ENCODE data around the gene AP2A2. TPM values are rescaled to one million over a fixed set of nuclear protein-coding genes. Genes with fewer than 3 reads are reported as not detected.

The AP2A2 gene
- total RNA-seq, 2 donors from 2014 or later: 79.4 to 97.7 TPM

- H3K9ac ChIP-seq (ENCODE audit: extremely low read depth, low read length, poor library complexity, severe bottlenecking): no peak overlapping the region
- H3K9me3 Mint-ChIP-seq: peaks cover 5% of the 10 kb centered on the region
- no peak for DNase-seq
- no peaks in the 10 kb centered on the region for H3K27me3 ChIP-seq (ENCODE audit: control insufficient read depth, insufficient read depth, low read length, poor library complexity, severe bottlenecking)
- no peak overlapping the region for H3K27ac Mint-ChIP-seq
- H3K4me3 ChIP-seq (ENCODE audit: low read length): no peak overlapping the region
- H3K9me3 ChIP-seq (ENCODE audit: control insufficient read depth, low read length): peaks cover 8% of the 10 kb centered on the region
- no peak for TF ChIP-seq CTCF (conservative IDR thresholded peaks at IDR 0.05)
- H3K4me1 ChIP-seq (ENCODE audit: control insufficient read depth, insufficient read depth, low read length): no peaks in the 10 kb centered on the region
- H3K36me3 ChIP-seq (ENCODE audit: control insufficient read depth, insufficient read depth, low read length): no peaks in the 10 kb centered on the region
- 89 to 90% methylated on average over 14 to 16 of the region's 16 CpGs for WGBS, 2 experiments (ENCODE audit: insufficient coverage in 1 of 2, insufficient read length in 1 of 2)
- H3K36me3 Mint-ChIP-seq (ENCODE audit: low read depth): no peaks in the 10 kb centered on the region
- no peaks in the 10 kb centered on the region for H3K4me1 Mint-ChIP-seq
- no peak overlapping the region for H3K4me3 Mint-ChIP-seq
- peaks cover 1% of the 10 kb centered on the region for H3K27me3 Mint-ChIP-seq (ENCODE audit: insufficient read depth)
- no peak overlapping the region for H3K27ac ChIP-seq (ENCODE audit: low read depth, low read length)
Observed at GRCh38 chr11:1040428-1041148, 114.9 kb downstream of the AP2A2 start.

GRCh38 chr11:1041149-1041467, 115.4 kb downstream of the AP2A2 start:
- H3K9me3 ChIP-seq (ENCODE audit: control insufficient read depth, low read length): peaks cover 8% of the 10 kb centered on the region
- Mint-ChIP-seq H3K9me3 (peaks cover 5% of the 10 kb centered on the region), H3K4me3 (no peak overlapping the region), H3K27me3 (ENCODE audit: insufficient read depth) (peaks cover 1% of the 10 kb centered on the region), H3K4me1 (no peaks in the 10 kb centered on the region), H3K27ac (no peak overlapping the region), H3K36me3 (ENCODE audit: low read depth) (no peaks in the 10 kb centered on the region)
- DNase-seq: no peak
- WGBS, 2 experiments (ENCODE audit: insufficient coverage in 1 of 2, insufficient read length in 1 of 2): 91% methylated on average over 8 of the region's 8 CpGs; no CpG with 5 or more reads in 1 of the 2 experiments
- TF ChIP-seq CTCF (conservative IDR thresholded peaks at IDR 0.05): no peak
- H3K4me1 ChIP-seq (ENCODE audit: control insufficient read depth, insufficient read depth, low read length): no peaks in the 10 kb centered on the region
- no peak overlapping the region for H3K4me3 ChIP-seq (ENCODE audit: low read length)
- no peaks in the 10 kb centered on the region for H3K27me3 ChIP-seq (ENCODE audit: control insufficient read depth, insufficient read depth, low read length, poor library complexity, severe bottlenecking)
- H3K27ac ChIP-seq (ENCODE audit: low read depth, low read length): no peak overlapping the region
- H3K36me3 ChIP-seq (ENCODE audit: control insufficient read depth, insufficient read depth, low read length): no peaks in the 10 kb centered on the region
- H3K9ac ChIP-seq (ENCODE audit: extremely low read depth, low read length, poor library complexity, severe bottlenecking): no peak overlapping the region

GRCh38 chr11:1041471-1041870, 115.8 kb downstream of the AP2A2 start:
- Histone ChIP-seq H3K36me3 (ENCODE audit: control insufficient read depth, insufficient read depth, low read length) (no peaks in the 10 kb centered on the region), H3K9me3 (ENCODE audit: control insufficient read depth, low read length) (peaks cover 8% of the 10 kb centered on the region), H3K27me3 (ENCODE audit: control insufficient read depth, insufficient read depth, low read length, poor library complexity, severe bottlenecking) (no peaks in the 10 kb centered on the region), H3K9ac (ENCODE audit: extremely low read depth, low read length, poor library complexity, severe bottlenecking) (no peak overlapping the region), H3K27ac (ENCODE audit: low read depth, low read length) (no peak overlapping the region), H3K4me3 (ENCODE audit: low read length) (no peak overlapping the region), H3K4me1 (ENCODE audit: control insufficient read depth, insufficient read depth, low read length) (no peaks in the 10 kb centered on the region)
- TF ChIP-seq CTCF (conservative IDR thresholded peaks at IDR 0.05): no peak
- WGBS, 2 experiments (ENCODE audit: insufficient coverage in 1 of 2, insufficient read length in 1 of 2): 86 to 92% methylated on average over 5 to 9 of the region's 9 CpGs
- Mint-ChIP-seq H3K27ac (no peak overlapping the region), H3K9me3 (peaks cover 5% of the 10 kb centered on the region), H3K4me1 (no peaks in the 10 kb centered on the region), H3K36me3 (ENCODE audit: low read depth) (no peaks in the 10 kb centered on the region), H3K4me3 (no peak overlapping the region), H3K27me3 (ENCODE audit: insufficient read depth) (peaks cover 1% of the 10 kb centered on the region)
- no peak for DNase-seq
